H1 (cell line): ENCODE results near the gene ABCG1. TPM values are rescaled to one million over a fixed set of nuclear protein-coding genes. Genes with fewer than 3 reads are reported as not detected.

Source experiments
- CTCF ChIA-PET: fragments of 300-600 bp; sonication (Branson Sonifier 250); formaldehyde crosslinking; loops from one replicate; lab custom pipeline; 2021; ENCODE audit not compliant: partially characterized antibody; lab: Charles Lee
- POLR2A ChIA-PET: fragments of 300-600 bp; sonication (Branson Sonifier 250); formaldehyde crosslinking; loops from one replicate; lab custom pipeline; 2021; ENCODE audit warnings: inconsistent platforms; ENCODE audit not compliant: partially characterized antibody; lab: Charles Lee
- DNase-seq, 2 experiments: peaks; one replicate each; pipeline versions ENCODE4 v3.0.0 to v3.0.0-alpha.2; 2010 to 2022; ENCODE audit warnings: low spot score in 2 of 2, low read depth in 1 of 2, mixed read lengths in 1 of 2
- FAIRE-seq: peaks from 2 replicates; lab custom pipeline; 2011; peaks lifted over from hg19 to GRCh38; lab: Jason Lieb, UNC
- H2AFZ ChIP-seq: 2 replicates; pipeline ENCODE4 v1.8.1; 2012; ENCODE audit warnings: low read length, inconsistent platforms
- H2AK5ac ChIP-seq: 2 replicates; pipeline ENCODE4 v1.6.1; 2013; ENCODE audit warnings: low read depth, low read length
- H2BK120ac ChIP-seq: replicated peaks from 2 replicates; pipeline ENCODE3; 2013; ENCODE audit warnings: low read depth, low read length, inconsistent platforms
- H2BK12ac ChIP-seq: 2 replicates; pipeline ENCODE4 v1.6.1; 2013; ENCODE audit warnings: low read depth, low read length
- H2BK15ac ChIP-seq: 2 replicates; pipeline ENCODE4 v1.6.1; 2013; ENCODE audit warnings: low read length
- H2BK20ac ChIP-seq: 2 replicates; pipeline ENCODE4 v1.6.1; 2013; ENCODE audit warnings: low read length
- H2BK5ac ChIP-seq: 2 replicates; pipeline ENCODE4 v1.6.1; 2013; ENCODE audit warnings: low read depth, low read length
- H3K14ac ChIP-seq: 2 replicates; pipeline ENCODE4 v1.6.1; 2013; ENCODE audit warnings: inconsistent platforms; ENCODE audit not compliant: insufficient read length
- H3K18ac ChIP-seq: 2 replicates; pipeline ENCODE4 v1.6.1; 2013; ENCODE audit warnings: low read length; ENCODE audit errors: extremely low read depth
- H3K23ac ChIP-seq: 2 replicates; pipeline ENCODE4 v1.6.1; 2013; ENCODE audit warnings: inconsistent platforms; ENCODE audit not compliant: insufficient read length
- H3K23me2 ChIP-seq: 2 replicates; pipeline ENCODE4 v1.6.1; 2013; ENCODE audit warnings: low read depth, low read length
- H3K27ac ChIP-seq: 2 replicates; pipeline ENCODE4 v1.6.1; 2011; ENCODE audit warnings: low read depth, low read length, inconsistent platforms
- H3K27me3 ChIP-seq, 4 experiments: replicated peaks in 1 of 4; 1 replicate in 1 of 4; 2 replicates in 3 of 4; pipeline versions ENCODE4 v1.6.1 to v1.8.1; 2011 to 2013; ENCODE audit warnings: low read length in 3 of 4, mild to moderate bottlenecking in 3 of 4, inconsistent platforms in 2 of 4, mixed read lengths in 2 of 4, moderate library complexity in 1 of 4; ENCODE audit not compliant: control insufficient read depth in 3 of 4, insufficient read depth in 3 of 4; ENCODE audit errors: extremely low read depth in 1 of 4
- H3K36me3 ChIP-seq, 4 experiments: 2 replicates each; pipeline versions ENCODE4 v1.6.1 to v1.8.1; 2011 to 2013; ENCODE audit warnings: mild to moderate bottlenecking in 4 of 4, low read length in 3 of 4, moderate library complexity in 2 of 4, control low read depth in 1 of 4, inconsistent platforms in 1 of 4; ENCODE audit not compliant: insufficient read depth in 4 of 4, control insufficient read depth in 2 of 4
- H3K4ac ChIP-seq: replicated peaks from 2 replicates; pipeline ENCODE3; 2013; ENCODE audit warnings: low read length, low read depth, mixed read lengths, inconsistent platforms; ENCODE audit not compliant: insufficient read length
- H3K4me1 ChIP-seq, 4 experiments: replicated peaks in 1 of 4; 1 replicate in 1 of 4; 2 replicates in 3 of 4; pipeline versions ENCODE4 v1.6.1 to v1.8.1; 2011 to 2013; ENCODE audit warnings: low read length in 3 of 4, inconsistent platforms in 2 of 4, mixed read lengths in 1 of 4; ENCODE audit not compliant: insufficient read depth in 4 of 4, control insufficient read depth in 3 of 4
- H3K4me2 ChIP-seq, 2 experiments: 2 replicates each; pipeline versions ENCODE4 v1.6.1 to v1.8.1; 2011 to 2013; ENCODE audit warnings: low read depth in 2 of 2, low read length in 2 of 2, control low read depth in 1 of 2, inconsistent platforms in 1 of 2, mild to moderate bottlenecking in 1 of 2; ENCODE audit not compliant: insufficient read depth in 1 of 2
- H3K4me3 ChIP-seq, 4 experiments: fragments of 200-600, 300-600 bp in 1 of 4; sonication (generic), shearing (Covaris generic), sonication (Bioruptor Twin) in 1 of 4; 2 replicates each; pipeline versions ENCODE4 v1.5.1 to v1.8.1; 2011 to 2016; ENCODE audit warnings: low read length in 4 of 4, low read depth in 3 of 4, control low read depth in 2 of 4, inconsistent platforms in 2 of 4, mild to moderate bottlenecking in 2 of 4, mixed read lengths in 1 of 4, moderate library complexity in 1 of 4; ENCODE audit not compliant: insufficient read depth in 2 of 4; ENCODE audit errors: extremely low read depth in 1 of 4
- H3K56ac ChIP-seq: replicated peaks from 2 replicates; pipeline ENCODE3; 2013; ENCODE audit warnings: low read depth, mild to moderate bottlenecking, mixed read lengths, low read length, inconsistent platforms; ENCODE audit not compliant: insufficient read length
- H3K79me1 ChIP-seq: 2 replicates; pipeline ENCODE4 v1.6.1; 2013; ENCODE audit warnings: low read depth, low read length, control low read depth
- H3K79me2 ChIP-seq, 2 experiments: 2 replicates each; pipeline versions ENCODE4 v1.6.1 to v1.8.1; 2012 to 2013; ENCODE audit warnings: low read length in 2 of 2, mild to moderate bottlenecking in 2 of 2, inconsistent platforms in 1 of 2; ENCODE audit not compliant: insufficient read depth in 2 of 2, control insufficient read depth in 1 of 2
- H3K9ac ChIP-seq, 4 experiments: replicated peaks in 1 of 4; 1 replicate in 1 of 4; 2 replicates in 3 of 4; pipeline versions ENCODE4 v1.6.1 to v1.8.1; 2011 to 2013; ENCODE audit warnings: low read depth in 3 of 4, low read length in 3 of 4, control low read depth in 2 of 4, mild to moderate bottlenecking in 2 of 4, moderate library complexity in 2 of 4, inconsistent platforms in 1 of 4; ENCODE audit errors: extremely low read depth in 1 of 4
- H3K9me3 ChIP-seq, 2 experiments: 2 replicates each; pipeline versions ENCODE4 v1.6.1 to v1.8.1; 2012 to 2013; ENCODE audit warnings: mild to moderate bottlenecking in 2 of 2, moderate library complexity in 2 of 2, control low read depth in 1 of 2, inconsistent platforms in 1 of 2, low read depth in 1 of 2, low read length in 1 of 2, mixed read lengths in 1 of 2; ENCODE audit not compliant: insufficient read depth in 2 of 2
- H4K20me1 ChIP-seq, 2 experiments: replicated peaks in 1 of 2; 2 replicates each; pipeline versions ENCODE3 to v1.8.1; 2011 to 2013; ENCODE audit warnings: inconsistent platforms in 2 of 2, low read length in 2 of 2, mild to moderate bottlenecking in 1 of 2; ENCODE audit not compliant: insufficient read depth in 2 of 2, control insufficient read depth in 1 of 2
- H4K5ac ChIP-seq: 2 replicates; pipeline ENCODE4 v1.6.1; 2013; ENCODE audit warnings: low read length, low read depth, mixed read lengths, inconsistent platforms; ENCODE audit not compliant: insufficient read length
- H4K8ac ChIP-seq: 2 replicates; pipeline ENCODE4 v1.8.0; 2013; ENCODE audit warnings: mild to moderate bottlenecking, moderate library complexity, low read length, inconsistent platforms; ENCODE audit not compliant: insufficient read depth; ENCODE audit errors: extremely low read depth
- H4K91ac ChIP-seq: replicated peaks from 2 replicates; pipeline ENCODE3; 2013; ENCODE audit warnings: low read length, mixed read lengths, inconsistent platforms; ENCODE audit not compliant: insufficient read length
- CEBPB ChIP-seq: IDR thresholded peaks from 2 replicates; pipeline ENCODE4 v1.6.1; 2012; ENCODE audit warnings: low read depth, low read length
- MAFK ChIP-seq: IDR thresholded peaks from 2 replicates; pipeline ENCODE4 v1.6.1; 2012; ENCODE audit warnings: low read depth, mild to moderate bottlenecking, improper control_type of control experiment, low read length
- RAD21 ChIP-seq, 2 experiments: IDR thresholded peaks in 1 of 2; conservative IDR thresholded peaks in 1 of 2; 2 replicates each; pipeline ENCODE4 v1.6.1; 2011; ENCODE audit warnings: low read depth in 2 of 2, low read length in 2 of 2, improper control_type of control experiment in 1 of 2, inconsistent platforms in 1 of 2, mild to moderate bottlenecking in 1 of 2, moderate library complexity in 1 of 2
- SRF ChIP-seq: IDR thresholded peaks from 2 replicates; pipeline ENCODE4 v1.6.1; 2011; ENCODE audit warnings: mild to moderate bottlenecking, low read depth, low read length, moderate library complexity
- TEAD4 ChIP-seq: IDR thresholded peaks from 2 replicates; pipeline ENCODE4 v1.6.1; 2012; ENCODE audit warnings: low read depth, low read length, inconsistent platforms, mixed read lengths
- WGBS, 2 experiments: shearing (Covaris generic) in 1 of 2; methylation state at CpG; one replicate each; pipeline versions ENCODE4 v1.1.6 to v1.1.7; 2013 to 2015; ENCODE audit warnings: low lambda C conversion rate in 2 of 2, mixed read lengths in 2 of 2, inconsistent platforms in 1 of 2, low coverage in 1 of 2, missing lambda C conversion rate in 1 of 2; ENCODE audit not compliant: insufficient replicate concordance in 2 of 2, insufficient coverage in 1 of 2, insufficient read length in 1 of 2; ENCODE audit errors: extremely low coverage in 1 of 2, missing lambda C conversion rate in 1 of 2; 5-methylcytosine and 5-hydroxymethylcytosine counted together
- polyA plus RNA-seq, 7 experiments: library from polyadenylated mRNA; depleted of rRNA in 3 of 7; stranded (reverse) in 5 of 7; unstranded in 2 of 7; fragments of >200 nt in 5 of 7; fragments of 200-250 nt in 2 of 7; gene quantifications; 1 replicate in 5 of 7; 2 replicates in 1 of 7; 4 replicates in 1 of 7; pipeline versions ENCODE4 v1.2.1 to v1.2.3, GENCODE V29; 2011 to 2013; ENCODE audit warnings: missing spikeins in 2 of 7, mixed read lengths in 2 of 7
- total RNA-seq: library from RNA; stranded (reverse); fragmentation: NEBNext Ultra II Directional; extraction: Animal tissue kit (Norgen Biotek cat#: 25700); gene quantifications from 2 replicates; pipeline ENCODE4 v1.2.1, GENCODE V29; 2021
- TF ChIP-seq, protein P1 (sequence below), 3 experiments: IDR thresholded peaks; 1 replicate in 2 of 3; 2 replicates in 1 of 3; pipeline versions ENCODE4 v1.5.1 to v1.6.1; 2011; ENCODE audit warnings: low read length in 3 of 3, mild to moderate bottlenecking in 3 of 3, inconsistent platforms in 2 of 3, low read depth in 1 of 3, moderate library complexity in 1 of 3; ENCODE audit not compliant: insufficient read depth in 1 of 3; ENCODE audit errors: control extremely low read depth in 1 of 3

The ABCG1 gene
- total and polyA plus RNA-seq, 2 of the 8 experiments (the other 6 are each of a cell fraction or from before 2014, with no cell fraction given), result 2.1 to 4.0 TPM

DNA sequence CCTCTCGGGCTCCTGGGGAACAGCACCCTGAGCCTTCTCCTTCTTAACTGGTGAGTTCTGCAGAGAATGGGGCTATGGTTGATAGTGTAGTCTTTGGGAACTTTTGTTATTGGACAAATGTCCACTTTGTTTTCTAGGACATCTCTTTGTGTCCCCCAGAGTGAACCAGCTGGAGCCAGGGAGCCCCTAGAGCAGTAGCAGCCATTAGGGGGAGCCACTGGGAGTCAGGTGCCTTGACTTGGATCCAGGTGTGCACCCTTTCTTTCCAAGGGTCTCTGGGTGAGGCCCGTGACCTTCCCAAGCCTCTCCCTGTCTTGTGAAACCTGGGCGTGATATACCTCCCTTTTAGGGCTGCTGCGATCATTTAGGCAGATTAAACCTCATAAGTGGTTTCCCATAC lies 36.9 kb downstream of the ABCG1 start:
- no peak overlapping the region for H3K18ac ChIP-seq
- H2BK120ac ChIP-seq, result no peak overlapping the region
- no peaks in the 10 kb centered on the region; a peak in 1 of 7 replicates for H3K27me3 ChIP-seq
- ChIA-PET CTCF (interaction anchor here (0.9 to 3.4 kb wide), 11 partner anchors 11 to 134 kb away, joined by 3 to 23 read pairs (median 4); no protein-coding TSS in a partner anchor), POLR2A (interaction anchor here (1.7 kb wide), 1 partner anchor 15 kb away, joined by 3 read pairs; no protein-coding TSS in a partner anchor)
- H4K5ac ChIP-seq, result no peak overlapping the region
- no peak overlapping the region for H2BK5ac ChIP-seq
- peaks cover 3% of the 10 kb centered on the region; the same call in 1 of the 2 replicates for H3K23me2 ChIP-seq
- H3K79me2 ChIP-seq, result no peaks in the 10 kb centered on the region
- H3K14ac ChIP-seq, result no peak overlapping the region
- H2BK15ac ChIP-seq, result no peak overlapping the region
- H2BK12ac ChIP-seq, result no peak overlapping the region
- no peak overlapping the region for H3K27ac ChIP-seq
- H3K9ac ChIP-seq, result no peak overlapping the region
- no peaks in the 10 kb centered on the region for H3K9me3 ChIP-seq
- no peak overlapping the region for H2AK5ac ChIP-seq
- H3K4ac ChIP-seq, result no peak overlapping the region
- no peak overlapping the region for H3K56ac ChIP-seq
- TF ChIP-seq RAD21 (IDR thresholded peaks at IDR 0.05 in 1 of 2, conservative IDR thresholded peaks at IDR 0.05 in 1 of 2; ENCODE audit: low read depth in 2 of 2, low read length in 2 of 2), result peak in 1 of 2 experiments; percentile 37; a peak in 2 of 4 replicates
- TF ChIP-seq, protein P1, sequence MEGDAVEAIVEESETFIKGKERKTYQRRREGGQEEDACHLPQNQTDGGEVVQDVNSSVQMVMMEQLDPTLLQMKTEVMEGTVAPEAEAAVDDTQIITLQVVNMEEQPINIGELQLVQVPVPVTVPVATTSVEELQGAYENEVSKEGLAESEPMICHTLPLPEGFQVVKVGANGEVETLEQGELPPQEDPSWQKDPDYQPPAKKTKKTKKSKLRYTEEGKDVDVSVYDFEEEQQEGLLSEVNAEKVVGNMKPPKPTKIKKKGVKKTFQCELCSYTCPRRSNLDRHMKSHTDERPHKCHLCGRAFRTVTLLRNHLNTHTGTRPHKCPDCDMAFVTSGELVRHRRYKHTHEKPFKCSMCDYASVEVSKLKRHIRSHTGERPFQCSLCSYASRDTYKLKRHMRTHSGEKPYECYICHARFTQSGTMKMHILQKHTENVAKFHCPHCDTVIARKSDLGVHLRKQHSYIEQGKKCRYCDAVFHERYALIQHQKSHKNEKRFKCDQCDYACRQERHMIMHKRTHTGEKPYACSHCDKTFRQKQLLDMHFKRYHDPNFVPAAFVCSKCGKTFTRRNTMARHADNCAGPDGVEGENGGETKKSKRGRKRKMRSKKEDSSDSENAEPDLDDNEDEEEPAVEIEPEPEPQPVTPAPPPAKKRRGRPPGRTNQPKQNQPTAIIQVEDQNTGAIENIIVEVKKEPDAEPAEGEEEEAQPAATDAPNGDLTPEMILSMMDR (IDR thresholded peaks at IDR 0.05; ENCODE audit: control extremely low read depth in 1 of 3, insufficient read depth in 1 of 3, low read depth in 1 of 3, low read length in 3 of 3), result peak; percentile 45 to 60 (median 46)
- TF ChIP-seq SRF, result no peak
- no peak for TF ChIP-seq MAFK
- no peak for TF ChIP-seq TEAD4
- no peak for TF ChIP-seq CEBPB
- H4K20me1 ChIP-seq, result peaks cover 0 to 5% of the 10 kb centered on the region in 2 experiments
- DNase-seq (no peak), FAIRE-seq (no peak)
- H4K91ac ChIP-seq, result no peak overlapping the region
- no peaks in the 10 kb centered on the region for H3K79me1 ChIP-seq
- no peak overlapping the region for H3K23ac ChIP-seq
- no peak overlapping the region for H3K4me3 ChIP-seq
- no peak overlapping the region for H2BK20ac ChIP-seq
- no peaks in the 10 kb centered on the region for H3K36me3 ChIP-seq
- no peak overlapping the region; the same call in 1 of the 2 replicates for H4K8ac ChIP-seq
- H3K4me1 ChIP-seq, result no peaks in the 10 kb centered on the region
- no peak overlapping the region for H3K4me2 ChIP-seq
- H2AFZ ChIP-seq, result no peak overlapping the region
- 100% methylated on average over 4 of the region's 4 CpGs; no CpG with 5 or more reads in 1 of the 2 experiments for WGBS, 2 experiments
